H9 (cell line): Measurements from ENCODE around the gene SRSF4. TPM values are rescaled to one million over a fixed set of nuclear protein-coding genes. Genes with fewer than 3 reads are reported as not detected.

ENCODE experiments used
- DNase-seq: peaks from one replicate; pipeline ENCODE4 v3.0.0-alpha.2; 2017
- H2AFZ ChIP-seq: one replicate; pipeline ENCODE4 v1.6.1; 2013; ENCODE audit warnings: mild to moderate bottlenecking, low read length, control low read depth, moderate library complexity
- H2AK5ac ChIP-seq: 2 replicates; pipeline ENCODE4 v1.6.1; 2013; ENCODE audit warnings: low read length, control low read depth, mixed read lengths; ENCODE audit not compliant: insufficient read length
- H2BK120ac ChIP-seq: one replicate; pipeline ENCODE4 v1.6.1; 2013; ENCODE audit warnings: low read depth, mild to moderate bottlenecking, low read length, control low read depth, inconsistent platforms; ENCODE audit not compliant: poor library complexity, severe bottlenecking
- H2BK12ac ChIP-seq: 2 replicates; pipeline ENCODE4 v1.6.1; 2013; ENCODE audit warnings: low read length, control low read depth, mixed read lengths, low read depth; ENCODE audit not compliant: insufficient read length
- H2BK15ac ChIP-seq: 2 replicates; pipeline ENCODE4 v1.6.1; 2013; ENCODE audit warnings: low read depth, low read length, control low read depth
- H2BK20ac ChIP-seq: one replicate; pipeline ENCODE4 v1.6.1; 2013; ENCODE audit warnings: low read depth, mild to moderate bottlenecking, low read length, control low read depth, inconsistent platforms; ENCODE audit not compliant: poor library complexity, severe bottlenecking
- H2BK5ac ChIP-seq: 2 replicates; pipeline ENCODE4 v1.6.1; 2013; ENCODE audit warnings: low read length, control low read depth, mixed read lengths; ENCODE audit not compliant: insufficient read length
- H3K14ac ChIP-seq: 2 replicates; pipeline ENCODE4 v1.6.1; 2013; ENCODE audit warnings: low read length, control low read depth; ENCODE audit not compliant: insufficient read depth
- H3K18ac ChIP-seq: 2 replicates; pipeline ENCODE4 v1.6.1; 2013; ENCODE audit warnings: low read depth, mild to moderate bottlenecking, mixed read lengths, low read length, control low read depth; ENCODE audit not compliant: insufficient read length
- H3K23ac ChIP-seq: 2 replicates; pipeline ENCODE4 v1.6.1; 2013; ENCODE audit warnings: low read length, control low read depth, mixed read lengths, low read depth; ENCODE audit not compliant: insufficient read length
- H3K23me2 ChIP-seq: 2 replicates; pipeline ENCODE4 v1.6.1; 2013; ENCODE audit warnings: low read depth, mild to moderate bottlenecking, mixed read lengths, low read length, control low read depth; ENCODE audit not compliant: insufficient read length, poor library complexity, severe bottlenecking
- H3K27ac ChIP-seq: 2 replicates; pipeline ENCODE4 v1.5.1; 2013; ENCODE audit warnings: low read length, control low read depth, mixed read lengths, low read depth; ENCODE audit not compliant: insufficient read length
- H3K27me3 ChIP-seq: 2 replicates; pipeline ENCODE4 v1.6.1; 2013; ENCODE audit warnings: low read length, control low read depth, inconsistent platforms; ENCODE audit not compliant: insufficient read depth
- H3K4ac ChIP-seq: 2 replicates; pipeline ENCODE4 v1.6.1; 2013; ENCODE audit warnings: low read depth, mild to moderate bottlenecking, control low read depth, inconsistent platforms, low read length, moderate library complexity
- H3K4me1 ChIP-seq: 2 replicates; pipeline ENCODE4 v1.6.1; 2013; ENCODE audit warnings: low read length, control low read depth, inconsistent platforms; ENCODE audit not compliant: insufficient read depth
- H3K4me2 ChIP-seq: 2 replicates; pipeline ENCODE4 v1.6.1; 2013; ENCODE audit warnings: low read length, control low read depth, mixed read lengths; ENCODE audit not compliant: insufficient read length, insufficient read depth
- H3K56ac ChIP-seq: 2 replicates; pipeline ENCODE4 v1.6.1; 2013; ENCODE audit warnings: low read depth, mild to moderate bottlenecking, mixed read lengths, low read length, control low read depth; ENCODE audit not compliant: insufficient read length
- H3K79me1 ChIP-seq: 2 replicates; pipeline ENCODE4 v1.6.1; 2013; ENCODE audit warnings: low read depth, mild to moderate bottlenecking, moderate library complexity, low read length, control low read depth, inconsistent platforms; ENCODE audit not compliant: insufficient read depth, poor library complexity, severe bottlenecking
- H3K79me2 ChIP-seq: 2 replicates; pipeline ENCODE4 v1.6.1; 2013; ENCODE audit warnings: low read length, control low read depth, inconsistent platforms; ENCODE audit not compliant: insufficient read depth
- H3K9ac ChIP-seq: 2 replicates; pipeline ENCODE4 v1.6.1; 2013; ENCODE audit warnings: low read length, control low read depth, mixed read lengths; ENCODE audit not compliant: insufficient read length; ENCODE audit errors: extremely low read depth
- H3K9me3 ChIP-seq: one replicate; pipeline ENCODE4 v1.6.1; 2013; ENCODE audit warnings: low read depth, low read length, inconsistent platforms; ENCODE audit not compliant: control insufficient read depth
- H3T11ph ChIP-seq: one replicate; pipeline ENCODE4 v1.6.1; 2013; ENCODE audit warnings: mild to moderate bottlenecking, low read length, control low read depth, inconsistent platforms
- H4K20me1 ChIP-seq: one replicate; pipeline ENCODE4 v1.6.1; 2013; ENCODE audit not compliant: control insufficient read depth, insufficient read length, insufficient read depth
- H4K5ac ChIP-seq: 2 replicates; pipeline ENCODE4 v1.6.1; 2013; ENCODE audit warnings: low read depth, mild to moderate bottlenecking, mixed read lengths, low read length, control low read depth; ENCODE audit not compliant: insufficient read length
- H4K8ac ChIP-seq: replicated peaks from 2 replicates; pipeline ENCODE4 v1.6.1; 2013; ENCODE audit warnings: low read length, control low read depth, mixed read lengths, low read depth; ENCODE audit not compliant: insufficient read length
- H4K91ac ChIP-seq: 2 replicates; pipeline ENCODE4 v1.6.1; 2013; ENCODE audit warnings: low read depth, mild to moderate bottlenecking, moderate library complexity, mixed read lengths, low read length, control low read depth; ENCODE audit not compliant: insufficient read length
- H3K27ac Mint-ChIP-seq, 3 experiments: 2 replicates in 2 of 3; 3 replicates in 1 of 3; pipeline ENCODE4 v1.8.0; 2020 to 2021; ENCODE audit warnings: mixed read lengths in 3 of 3, mild to moderate bottlenecking in 1 of 3, moderate library complexity in 1 of 3
- H3K27me3 Mint-ChIP-seq: 2 replicates; pipeline ENCODE4 v1.8.0; 2021; ENCODE audit warnings: low read depth, mild to moderate bottlenecking, moderate library complexity, mixed read lengths
- H3K36me3 Mint-ChIP-seq, 3 experiments: 2 replicates in 2 of 3; 3 replicates in 1 of 3; pipeline ENCODE4 v1.8.0; 2020 to 2021; ENCODE audit warnings: low read depth in 3 of 3, mixed read lengths in 3 of 3; ENCODE audit not compliant: insufficient read depth in 1 of 3
- H3K4me1 Mint-ChIP-seq, 2 experiments: 2 replicates each; pipeline ENCODE4 v1.8.0; 2020; ENCODE audit warnings: mixed read lengths in 2 of 2
- H3K4me3 Mint-ChIP-seq, 2 experiments: 2 replicates in 1 of 2; 3 replicates in 1 of 2; pipeline ENCODE4 v1.8.0; 2020 to 2021; ENCODE audit warnings: mild to moderate bottlenecking in 2 of 2, mixed read lengths in 2 of 2, moderate library complexity in 1 of 2
- H3K9me3 Mint-ChIP-seq, 2 experiments: 2 replicates in 1 of 2; 3 replicates in 1 of 2; pipeline ENCODE4 v1.8.0; 2020; ENCODE audit warnings: mild to moderate bottlenecking in 2 of 2, mixed read lengths in 2 of 2, moderate library complexity in 1 of 2
- WGBS: extraction: QIAGEN DNeasy Blood & Tissue Kit; methylation state at CpG from one replicate; pipeline ENCODE4 v1.1.7; 2013; ENCODE audit warnings: missing lambda C conversion rate, low lambda C conversion rate, mixed read lengths; ENCODE audit not compliant: insufficient read length; ENCODE audit errors: extremely low coverage; 5-methylcytosine and 5-hydroxymethylcytosine counted together
- total RNA-seq: library from RNA; stranded (reverse); gene quantifications from 2 replicates; pipeline ENCODE4 v1.2.1, GENCODE V29; 2021
- TF ChIP-seq, protein P1 (sequence below): fragments of 200-600 bp; sonication (generic); conservative IDR thresholded peaks from 3 replicates; pipeline ENCODE4 v1.8.0; 2021; ENCODE audit warnings: antibody characterized with exemption, mild to moderate bottlenecking

The SRSF4 gene
- total RNA-seq, 1 experiment from 2014 or later = 90.6 TPM

DNA sequence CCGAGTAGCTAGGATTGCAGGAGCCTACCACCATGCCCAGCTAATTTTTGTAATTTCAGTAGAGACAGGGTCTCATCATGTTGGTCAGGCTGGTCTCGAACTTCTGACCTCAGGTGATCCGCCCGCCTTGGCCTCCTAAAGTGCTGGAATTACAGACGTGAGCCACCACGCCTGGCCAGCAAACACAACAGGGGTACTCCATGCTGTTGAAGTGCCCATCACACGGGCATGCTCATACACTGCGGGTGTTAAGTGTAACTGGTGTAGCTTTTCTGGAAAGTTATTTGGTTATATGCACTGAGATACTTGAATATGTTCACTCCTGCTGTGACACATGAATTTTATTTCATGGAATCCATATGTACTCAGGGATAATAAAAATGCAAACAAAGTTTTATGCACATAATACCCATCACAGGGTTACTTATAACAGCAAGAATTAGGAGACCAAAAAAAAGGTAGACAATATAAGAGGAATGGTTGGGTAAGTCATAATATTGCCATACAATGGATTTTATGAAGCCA lies 9.2 kb downstream of the SRSF4 start:
- peaks cover 10% of the 10 kb centered on the region for H3K79me1 ChIP-seq
- H2BK20ac ChIP-seq = no peak overlapping the region
- no peak overlapping the region for H3K14ac ChIP-seq
- no peaks in the 10 kb centered on the region for H3K27me3 ChIP-seq
- TF ChIP-seq, protein P1, sequence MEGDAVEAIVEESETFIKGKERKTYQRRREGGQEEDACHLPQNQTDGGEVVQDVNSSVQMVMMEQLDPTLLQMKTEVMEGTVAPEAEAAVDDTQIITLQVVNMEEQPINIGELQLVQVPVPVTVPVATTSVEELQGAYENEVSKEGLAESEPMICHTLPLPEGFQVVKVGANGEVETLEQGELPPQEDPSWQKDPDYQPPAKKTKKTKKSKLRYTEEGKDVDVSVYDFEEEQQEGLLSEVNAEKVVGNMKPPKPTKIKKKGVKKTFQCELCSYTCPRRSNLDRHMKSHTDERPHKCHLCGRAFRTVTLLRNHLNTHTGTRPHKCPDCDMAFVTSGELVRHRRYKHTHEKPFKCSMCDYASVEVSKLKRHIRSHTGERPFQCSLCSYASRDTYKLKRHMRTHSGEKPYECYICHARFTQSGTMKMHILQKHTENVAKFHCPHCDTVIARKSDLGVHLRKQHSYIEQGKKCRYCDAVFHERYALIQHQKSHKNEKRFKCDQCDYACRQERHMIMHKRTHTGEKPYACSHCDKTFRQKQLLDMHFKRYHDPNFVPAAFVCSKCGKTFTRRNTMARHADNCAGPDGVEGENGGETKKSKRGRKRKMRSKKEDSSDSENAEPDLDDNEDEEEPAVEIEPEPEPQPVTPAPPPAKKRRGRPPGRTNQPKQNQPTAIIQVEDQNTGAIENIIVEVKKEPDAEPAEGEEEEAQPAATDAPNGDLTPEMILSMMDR = no peak
- no peaks in the 10 kb centered on the region for H3K23me2 ChIP-seq
- H3K56ac ChIP-seq = no peak overlapping the region
- H2AK5ac ChIP-seq = no peak overlapping the region
- no peak overlapping the region for H3K18ac ChIP-seq
- Mint-ChIP-seq H3K4me1 (peaks cover 35 to 38% of the 10 kb centered on the region in 2 experiments), H3K36me3 (peaks cover 20 to 41% (median 35%) of the 10 kb centered on the region in 3 experiments), H3K9me3 (peaks cover 4 to 6% of the 10 kb centered on the region in 2 experiments; a peak in 3 of 5 replicates), H3K27ac (peak overlapping the region in 2 of 3 experiments; percentile 71 to 84; a peak in 3 of 7 replicates), H3K27me3 (no peaks in the 10 kb centered on the region), H3K4me3 (no peak overlapping the region)
- H3K79me2 ChIP-seq = peaks cover 40% of the 10 kb centered on the region; the same call in 1 of the 2 replicates
- H3K4me2 ChIP-seq = no peak overlapping the region
- H3K23ac ChIP-seq = no peak overlapping the region
- no peak overlapping the region for H4K8ac ChIP-seq
- no peak overlapping the region for H3K9ac ChIP-seq
- H3K4me1 ChIP-seq = peaks cover 8% of the 10 kb centered on the region; the same call in 1 of the 2 replicates
- H3K4ac ChIP-seq = no peak overlapping the region
- no peak overlapping the region for H2BK5ac ChIP-seq
- DNase-seq = no peak
- H2BK15ac ChIP-seq = no peak overlapping the region
- H3T11ph ChIP-seq = no peak overlapping the region
- no peak overlapping the region for H4K91ac ChIP-seq
- H3K27ac ChIP-seq = no peak overlapping the region
- no peak overlapping the region for H2BK12ac ChIP-seq
- H4K5ac ChIP-seq = no peak overlapping the region
- H3K9me3 ChIP-seq = no peaks in the 10 kb centered on the region
- WGBS = no CpG with 5 or more reads among the region's 8 CpGs
- H2BK120ac ChIP-seq = no peak overlapping the region
- H4K20me1 ChIP-seq = no peaks in the 10 kb centered on the region
- no peak overlapping the region for H2AFZ ChIP-seq
